Upper lobe of left lung (tissue), 4 donors: ENCODE results near the gene ASH1L.

Experiments
- EP300 ChIP-seq, 4 donors: sonication (generic); formaldehyde crosslinking; IDR thresholded peaks; one replicate each; pipeline ENCODE4 v1.5.1; 2017; ENCODE audit warnings: antibody characterized with exemption in 4 of 4, control low read depth in 2 of 4
- TF ChIP-seq, protein P1 (sequence below), 6 experiments: fragments of 450-650 bp in 4 of 6; fragments of 200-600 bp in 2 of 6; sonication (generic) in 2 of 6; IDR thresholded peaks; one replicate each; pipeline ENCODE4 v1.5.1; 2016 to 2019; ENCODE audit warnings: antibody characterized with exemption in 6 of 6

DNA sequence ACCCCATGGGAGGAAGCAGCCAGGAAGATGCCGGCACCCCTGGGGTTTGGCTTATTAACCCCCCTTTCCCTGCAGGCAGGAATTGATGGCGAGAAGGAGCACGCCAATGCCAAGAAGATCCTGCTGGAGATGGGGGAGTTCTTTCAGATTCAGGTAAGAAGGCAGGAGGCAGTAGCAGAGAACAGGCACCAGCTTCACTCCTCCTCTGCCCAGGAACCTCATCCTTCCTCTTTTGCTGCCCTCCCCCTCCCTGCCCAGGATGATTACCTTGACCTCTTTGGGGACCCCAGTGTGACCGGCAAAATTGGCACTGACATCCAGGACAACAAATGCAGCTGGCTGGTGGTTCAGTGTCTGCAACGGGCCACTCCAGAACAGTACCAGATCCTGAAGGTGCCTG, 243.1 kb downstream of the ASH1L start:
- TF ChIP-seq, protein P1, sequence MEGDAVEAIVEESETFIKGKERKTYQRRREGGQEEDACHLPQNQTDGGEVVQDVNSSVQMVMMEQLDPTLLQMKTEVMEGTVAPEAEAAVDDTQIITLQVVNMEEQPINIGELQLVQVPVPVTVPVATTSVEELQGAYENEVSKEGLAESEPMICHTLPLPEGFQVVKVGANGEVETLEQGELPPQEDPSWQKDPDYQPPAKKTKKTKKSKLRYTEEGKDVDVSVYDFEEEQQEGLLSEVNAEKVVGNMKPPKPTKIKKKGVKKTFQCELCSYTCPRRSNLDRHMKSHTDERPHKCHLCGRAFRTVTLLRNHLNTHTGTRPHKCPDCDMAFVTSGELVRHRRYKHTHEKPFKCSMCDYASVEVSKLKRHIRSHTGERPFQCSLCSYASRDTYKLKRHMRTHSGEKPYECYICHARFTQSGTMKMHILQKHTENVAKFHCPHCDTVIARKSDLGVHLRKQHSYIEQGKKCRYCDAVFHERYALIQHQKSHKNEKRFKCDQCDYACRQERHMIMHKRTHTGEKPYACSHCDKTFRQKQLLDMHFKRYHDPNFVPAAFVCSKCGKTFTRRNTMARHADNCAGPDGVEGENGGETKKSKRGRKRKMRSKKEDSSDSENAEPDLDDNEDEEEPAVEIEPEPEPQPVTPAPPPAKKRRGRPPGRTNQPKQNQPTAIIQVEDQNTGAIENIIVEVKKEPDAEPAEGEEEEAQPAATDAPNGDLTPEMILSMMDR (IDR thresholded peaks at IDR 0.05): no peak
- no peak for TF ChIP-seq EP300 (IDR thresholded peaks at IDR 0.05)
